Activated naive CD4-positive, alpha-beta T cell treated with anti-CD3 and anti-CD28 coated beads, Interleukin-2, amount 50 U/mL, for 24 hours (primary cell): Measurements from ENCODE around the gene CCDC120.
A peak's percentile ranks its signal among the peaks of the same experiment; 100 is the strongest.

ENCODE experiments used
- H3K27ac Mint-ChIP-seq: one replicate; pipeline ENCODE4 v1.8.0; 2021; ENCODE audit warnings: mild to moderate bottlenecking, mixed read lengths
- H3K27me3 Mint-ChIP-seq: one replicate; pipeline ENCODE4 v1.8.0; 2021; ENCODE audit warnings: mixed read lengths
- H3K36me3 Mint-ChIP-seq: one replicate; pipeline ENCODE4 v1.8.0; 2021; ENCODE audit warnings: mixed read lengths
- H3K4me1 Mint-ChIP-seq: one replicate; pipeline ENCODE4 v1.8.0; 2021; ENCODE audit warnings: mixed read lengths
- H3K4me3 Mint-ChIP-seq: one replicate; pipeline ENCODE4 v1.8.0; 2021; ENCODE audit warnings: mild to moderate bottlenecking, mixed read lengths
- H3K9me3 Mint-ChIP-seq: one replicate; pipeline ENCODE4 v1.8.0; 2021; ENCODE audit warnings: mixed read lengths

The CCDC120 gene

DNA sequence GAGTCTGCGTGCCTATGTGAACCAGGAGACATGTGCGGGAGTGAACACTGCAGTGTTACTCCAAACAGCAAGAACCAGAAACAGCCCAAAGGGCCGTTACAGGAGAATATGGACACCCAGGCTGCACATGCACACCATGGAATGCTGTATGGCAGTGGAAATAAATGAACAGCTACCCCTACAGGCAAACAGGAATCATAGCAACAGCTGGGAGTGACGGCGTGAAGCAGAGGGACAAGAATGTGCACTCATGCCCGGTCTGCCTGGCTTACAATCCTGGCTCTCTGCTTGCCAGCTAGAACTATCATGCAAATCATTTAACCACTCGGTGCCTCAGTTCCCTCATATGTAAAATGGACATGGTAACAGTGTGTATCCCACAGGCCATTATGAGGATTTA is 48.1 kb downstream of the CCDC120 start:
- H3K4me1 Mint-ChIP-seq = no peaks in the 10 kb centered on the region
- no peaks in the 10 kb centered on the region for H3K27me3 Mint-ChIP-seq
- H3K27ac Mint-ChIP-seq = no peak overlapping the region
- H3K4me3 Mint-ChIP-seq = no peak overlapping the region
- no peaks in the 10 kb centered on the region for H3K9me3 Mint-ChIP-seq
- peaks cover 4% of the 10 kb centered on the region for H3K36me3 Mint-ChIP-seq

DNA sequence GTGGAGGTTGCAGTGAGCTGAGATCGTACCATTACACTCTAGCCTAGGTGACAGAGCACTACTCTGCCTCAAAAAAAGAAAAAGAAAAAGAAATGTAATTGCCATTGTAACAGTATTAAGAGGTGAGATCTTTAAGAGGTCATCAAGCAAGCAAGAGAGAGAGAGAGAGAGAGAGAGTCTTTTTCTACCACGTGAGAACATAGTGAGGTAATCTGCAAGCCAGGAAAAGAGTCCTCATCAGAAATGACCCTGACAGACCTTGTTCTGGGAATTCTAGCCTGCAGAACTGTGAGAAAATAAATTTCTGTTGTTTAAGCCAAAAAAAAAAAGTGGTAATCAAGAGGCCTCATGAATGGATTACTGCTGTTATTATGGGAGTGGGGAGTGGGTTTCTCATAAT is 49.8 kb downstream of the CCDC120 start:
- Mint-ChIP-seq H3K4me3 (no peak overlapping the region), H3K27ac (no peak overlapping the region), H3K27me3 (no peaks in the 10 kb centered on the region), H3K9me3 (no peaks in the 10 kb centered on the region), H3K36me3 (peaks cover 4% of the 10 kb centered on the region), H3K4me1 (no peaks in the 10 kb centered on the region)

DNA sequence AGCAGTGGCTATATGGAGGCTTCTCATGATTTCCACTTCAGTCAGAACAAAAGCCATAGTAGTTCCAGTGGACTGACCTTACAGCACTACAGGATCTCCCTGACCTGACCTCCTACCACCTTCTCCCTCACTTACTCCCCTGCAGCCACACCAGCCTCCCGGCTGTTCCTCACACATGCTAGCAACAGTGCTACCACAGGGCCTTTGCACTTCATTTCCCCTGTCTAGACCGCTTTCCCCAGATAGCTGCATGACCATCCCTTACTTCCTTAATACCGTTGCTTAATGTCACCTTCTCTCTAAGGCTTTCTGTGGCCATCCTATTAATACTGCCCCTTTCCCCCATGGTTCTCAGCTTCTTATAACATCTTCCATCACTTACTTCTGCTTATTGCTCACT is 51.6 kb downstream of the CCDC120 start:
- no peak overlapping the region for H3K4me3 Mint-ChIP-seq
- H3K36me3 Mint-ChIP-seq = peaks cover 4% of the 10 kb centered on the region
- H3K4me1 Mint-ChIP-seq = no peaks in the 10 kb centered on the region
- no peaks in the 10 kb centered on the region for H3K9me3 Mint-ChIP-seq
- peak overlapping the region; percentile 5 for H3K27ac Mint-ChIP-seq
- no peaks in the 10 kb centered on the region for H3K27me3 Mint-ChIP-seq

DNA sequence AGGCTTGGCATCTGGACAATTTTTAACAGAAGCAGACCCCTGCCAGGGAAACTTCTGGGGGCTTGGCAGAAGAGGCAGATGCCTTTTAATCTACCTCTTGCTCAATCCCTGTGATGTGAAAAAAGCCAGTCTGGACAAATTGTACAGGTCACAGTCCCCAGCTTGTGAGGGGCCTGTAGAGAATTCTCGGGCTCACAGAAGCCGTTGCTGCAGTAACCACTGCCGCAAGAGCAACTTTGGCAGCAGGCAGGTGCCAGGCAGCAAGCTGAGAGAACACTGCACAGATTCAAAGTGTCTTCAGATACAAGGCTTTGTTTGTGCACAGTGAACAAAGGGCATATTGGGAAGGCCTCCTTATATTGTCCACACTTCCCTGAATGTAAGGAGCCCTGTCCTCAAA is 53.0 kb downstream of the CCDC120 start:
- H3K4me3 Mint-ChIP-seq = no peak overlapping the region
- H3K36me3 Mint-ChIP-seq = peaks cover 4% of the 10 kb centered on the region
- no peak overlapping the region for H3K27ac Mint-ChIP-seq
- H3K9me3 Mint-ChIP-seq = no peaks in the 10 kb centered on the region
- peaks cover 9% of the 10 kb centered on the region for H3K4me1 Mint-ChIP-seq
- H3K27me3 Mint-ChIP-seq = no peaks in the 10 kb centered on the region

DNA sequence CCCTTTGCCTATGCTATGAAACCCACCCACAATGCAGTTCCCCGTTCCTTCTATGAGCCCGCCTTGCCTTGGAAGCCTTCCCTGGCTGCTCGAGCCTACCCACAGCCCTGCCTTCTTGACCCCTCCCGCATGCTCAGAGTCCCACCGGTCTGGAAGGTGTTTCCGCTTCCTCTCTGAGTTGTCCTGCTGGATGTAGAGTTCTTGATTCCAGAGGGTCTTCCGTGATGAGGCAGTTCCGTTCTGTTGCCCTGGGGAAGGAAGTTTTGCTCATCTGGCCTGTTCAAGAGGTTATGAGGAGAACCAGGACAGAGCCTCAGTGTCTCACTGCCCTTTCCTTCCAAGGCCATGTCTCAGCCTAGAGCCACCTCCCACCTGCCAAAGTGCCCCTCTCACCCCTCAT is 57.3 kb downstream of the CCDC120 start:
- Mint-ChIP-seq H3K27ac (no peak overlapping the region), H3K4me3 (peak overlapping the region; percentile 33), H3K9me3 (no peaks in the 10 kb centered on the region), H3K27me3 (no peaks in the 10 kb centered on the region), H3K36me3 (peaks cover 6% of the 10 kb centered on the region), H3K4me1 (peaks cover 28% of the 10 kb centered on the region)

DNA sequence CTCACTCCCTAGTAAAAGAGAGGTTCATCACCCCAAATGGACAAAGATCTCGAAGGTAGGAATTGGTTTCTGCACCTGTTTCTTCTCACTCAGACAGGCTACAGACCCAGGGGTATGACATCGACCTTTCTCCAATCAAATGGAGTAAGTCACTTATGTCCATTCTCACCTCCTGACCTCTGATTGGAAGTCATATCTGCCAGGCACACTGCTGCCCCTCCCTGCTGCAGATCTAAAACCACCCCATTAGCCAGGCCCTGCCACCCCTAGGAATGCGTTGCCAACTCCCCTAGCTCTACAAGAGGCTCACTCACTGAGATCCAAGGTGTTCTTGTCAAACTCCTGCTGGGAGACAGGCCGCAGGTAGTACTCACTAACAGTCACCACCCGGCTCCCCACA is 57.9 kb downstream of the CCDC120 start:
- no peaks in the 10 kb centered on the region for H3K9me3 Mint-ChIP-seq
- no peak overlapping the region for H3K4me3 Mint-ChIP-seq
- H3K4me1 Mint-ChIP-seq = peaks cover 29% of the 10 kb centered on the region
- no peak overlapping the region for H3K27ac Mint-ChIP-seq
- H3K36me3 Mint-ChIP-seq = peaks cover 6% of the 10 kb centered on the region
- no peaks in the 10 kb centered on the region for H3K27me3 Mint-ChIP-seq

DNA sequence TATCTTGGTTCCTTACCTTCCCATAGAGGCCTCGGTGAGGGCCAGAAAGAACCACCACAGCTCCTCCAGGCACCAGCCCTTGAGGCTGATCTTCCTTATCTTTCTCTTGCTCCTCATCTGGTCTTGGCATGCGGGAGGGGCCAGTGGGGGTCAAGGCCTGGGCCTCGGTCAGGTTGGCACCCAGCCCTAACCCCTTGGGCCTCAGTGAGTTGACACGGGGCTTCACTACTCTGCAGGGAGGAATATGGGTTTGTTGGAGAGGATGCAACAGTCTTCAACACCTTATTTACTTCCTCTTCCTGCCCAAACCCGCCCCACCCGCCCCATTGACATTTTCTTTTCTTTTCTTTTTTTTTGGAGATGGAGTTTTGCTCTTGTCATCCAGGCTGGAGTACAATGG is 58.8 kb downstream of the CCDC120 start:
- Mint-ChIP-seq H3K9me3 (no peaks in the 10 kb centered on the region), H3K27me3 (no peaks in the 10 kb centered on the region), H3K36me3 (peaks cover 6% of the 10 kb centered on the region), H3K4me1 (peaks cover 36% of the 10 kb centered on the region), H3K27ac (peak overlapping the region; percentile 59), H3K4me3 (peak overlapping the region; percentile 66)
